Activated naive CD4-positive, alpha-beta T cell treated with anti-CD3 and anti-CD28 coated beads, Interleukin-2, amount 50 U/mL, for 24 hours (primary cell): ENCODE measurements around the gene SLC29A3.
A peak's percentile ranks its signal among the peaks of the same experiment; 100 is the strongest.

Experiments
- H3K27ac Mint-ChIP-seq: one replicate; pipeline ENCODE4 v1.8.0; 2021; ENCODE audit warnings: mild to moderate bottlenecking, mixed read lengths
- H3K27me3 Mint-ChIP-seq: one replicate; pipeline ENCODE4 v1.8.0; 2021; ENCODE audit warnings: mixed read lengths
- H3K36me3 Mint-ChIP-seq: one replicate; pipeline ENCODE4 v1.8.0; 2021; ENCODE audit warnings: mixed read lengths
- H3K4me1 Mint-ChIP-seq: one replicate; pipeline ENCODE4 v1.8.0; 2021; ENCODE audit warnings: mixed read lengths
- H3K4me3 Mint-ChIP-seq: one replicate; pipeline ENCODE4 v1.8.0; 2021; ENCODE audit warnings: mild to moderate bottlenecking, mixed read lengths
- H3K9me3 Mint-ChIP-seq: one replicate; pipeline ENCODE4 v1.8.0; 2021; ENCODE audit warnings: mixed read lengths

SLC29A3 gene

DNA sequence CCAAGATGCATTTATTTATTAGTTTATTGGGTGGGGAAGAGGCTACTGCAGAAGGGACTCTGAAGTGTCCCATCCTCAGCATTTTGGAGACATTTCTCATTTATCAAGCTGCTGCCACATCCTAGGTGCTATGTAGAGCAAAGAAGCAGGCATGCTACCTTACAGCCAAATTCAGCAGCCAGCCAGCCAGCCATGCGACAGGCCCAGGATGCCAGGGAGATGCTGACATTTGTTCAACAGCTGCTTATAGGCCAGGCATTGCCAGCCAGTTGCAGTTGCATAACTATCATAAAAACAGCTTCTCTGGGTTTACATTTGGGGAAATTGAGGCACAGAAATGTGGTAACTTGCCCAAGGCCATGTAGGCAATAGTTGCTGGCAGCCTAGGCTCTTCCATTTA lies 2.3 kb downstream of the SLC29A3 start:
- peaks cover 9% of the 10 kb centered on the region for H3K36me3 Mint-ChIP-seq
- H3K27me3 Mint-ChIP-seq = no peaks in the 10 kb centered on the region
- peaks cover 39% of the 10 kb centered on the region for H3K4me1 Mint-ChIP-seq
- no peak overlapping the region for H3K27ac Mint-ChIP-seq
- no peak overlapping the region for H3K4me3 Mint-ChIP-seq
- H3K9me3 Mint-ChIP-seq = no peaks in the 10 kb centered on the region

DNA sequence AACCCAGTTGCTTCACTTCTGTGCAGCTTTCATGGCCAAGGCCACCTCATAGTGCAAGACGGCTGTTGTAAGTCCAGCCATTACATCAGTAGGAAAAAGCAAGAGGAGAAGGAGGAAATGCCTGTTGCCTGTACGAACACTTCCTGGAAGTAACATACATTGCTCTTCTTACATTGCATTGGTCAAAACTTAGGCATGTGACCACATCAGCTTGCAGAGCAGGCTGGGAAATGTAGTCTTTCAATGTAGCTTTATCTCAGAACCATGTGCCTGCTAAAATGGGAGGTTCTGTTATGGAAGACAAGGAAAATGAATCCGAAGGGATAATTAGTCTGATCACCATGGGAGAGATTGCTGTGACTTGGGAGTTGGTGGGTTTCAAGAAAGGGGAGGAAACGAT lies 4.3 kb downstream of the SLC29A3 start:
- peaks cover 32% of the 10 kb centered on the region for H3K4me1 Mint-ChIP-seq
- H3K36me3 Mint-ChIP-seq = peaks cover 11% of the 10 kb centered on the region
- H3K4me3 Mint-ChIP-seq = peak overlapping the region; percentile 20
- no peaks in the 10 kb centered on the region for H3K27me3 Mint-ChIP-seq
- H3K9me3 Mint-ChIP-seq = no peaks in the 10 kb centered on the region
- no peak overlapping the region for H3K27ac Mint-ChIP-seq

DNA sequence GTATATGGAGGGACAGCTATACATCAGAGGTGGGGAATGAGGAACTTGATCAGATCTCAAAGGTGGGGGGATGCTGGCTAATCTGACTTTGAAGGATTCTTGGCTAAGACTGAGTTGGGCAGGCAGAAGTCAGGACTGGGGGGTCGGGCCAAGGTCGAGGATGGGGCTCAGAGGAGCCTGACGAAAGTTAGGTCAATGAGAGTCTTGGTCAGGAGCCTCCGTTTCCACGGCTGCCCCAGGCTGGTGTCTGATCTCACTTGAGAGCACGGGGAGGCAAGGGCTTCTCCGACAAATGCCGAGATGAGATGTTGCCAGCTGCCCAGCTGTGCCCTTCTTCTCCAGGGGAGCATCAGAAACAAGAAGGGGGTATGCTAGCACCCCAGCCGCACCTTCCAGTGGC lies 5.7 kb downstream of the SLC29A3 start:
- no peak overlapping the region for H3K27ac Mint-ChIP-seq
- peaks cover 11% of the 10 kb centered on the region for H3K36me3 Mint-ChIP-seq
- no peak overlapping the region for H3K4me3 Mint-ChIP-seq
- no peaks in the 10 kb centered on the region for H3K9me3 Mint-ChIP-seq
- peaks cover 26% of the 10 kb centered on the region for H3K4me1 Mint-ChIP-seq
- no peaks in the 10 kb centered on the region for H3K27me3 Mint-ChIP-seq

DNA sequence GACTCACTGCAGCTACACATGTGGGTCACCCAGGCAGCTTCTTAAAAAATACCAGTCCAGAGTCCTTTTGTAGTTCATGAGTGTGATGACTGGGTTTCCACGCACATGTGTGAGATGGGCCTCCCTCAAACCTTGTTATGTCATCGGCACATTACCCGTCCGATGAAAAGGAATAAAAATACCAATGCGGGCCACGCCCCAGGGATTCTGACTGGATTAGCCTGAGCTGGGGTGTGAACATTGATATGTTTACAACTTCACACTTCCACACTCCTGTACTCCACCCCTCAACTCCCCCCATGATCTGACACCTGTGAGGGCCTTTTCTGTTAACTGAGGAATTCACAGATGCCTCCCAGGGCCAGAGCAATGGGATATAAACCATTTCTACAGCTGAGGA lies 6.2 kb downstream of the SLC29A3 start:
- Mint-ChIP-seq H3K27ac (no peak overlapping the region), H3K36me3 (peaks cover 11% of the 10 kb centered on the region), H3K4me1 (peaks cover 21% of the 10 kb centered on the region), H3K4me3 (no peak overlapping the region), H3K9me3 (no peaks in the 10 kb centered on the region), H3K27me3 (no peaks in the 10 kb centered on the region)

DNA sequence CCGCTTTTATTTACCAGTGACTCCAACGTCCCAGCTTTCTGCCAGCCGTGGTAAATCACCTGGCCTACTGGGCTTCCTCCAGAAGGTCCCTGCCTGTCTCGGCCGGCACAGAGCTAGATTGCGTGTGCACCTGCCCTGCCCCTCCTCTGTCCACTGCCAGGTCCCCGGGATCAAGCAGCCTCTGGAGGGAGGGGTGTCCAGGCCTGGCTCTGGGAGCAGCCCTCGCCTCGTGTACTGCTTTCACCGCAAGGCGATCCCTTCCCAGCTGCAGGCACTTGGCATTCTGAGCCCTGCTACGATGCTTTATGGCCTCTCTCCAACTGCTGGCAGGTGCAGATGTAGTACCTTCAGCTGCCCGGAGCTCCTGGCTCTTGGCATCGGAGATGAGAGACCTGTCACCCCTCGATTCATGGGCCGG lies 7.4 kb downstream of the SLC29A3 start:
- no peak overlapping the region for H3K4me3 Mint-ChIP-seq
- H3K4me1 Mint-ChIP-seq = peaks cover 17% of the 10 kb centered on the region
- no peak overlapping the region for H3K27ac Mint-ChIP-seq
- no peaks in the 10 kb centered on the region for H3K9me3 Mint-ChIP-seq
- H3K36me3 Mint-ChIP-seq = peaks cover 15% of the 10 kb centered on the region
- H3K27me3 Mint-ChIP-seq = no peaks in the 10 kb centered on the region

DNA sequence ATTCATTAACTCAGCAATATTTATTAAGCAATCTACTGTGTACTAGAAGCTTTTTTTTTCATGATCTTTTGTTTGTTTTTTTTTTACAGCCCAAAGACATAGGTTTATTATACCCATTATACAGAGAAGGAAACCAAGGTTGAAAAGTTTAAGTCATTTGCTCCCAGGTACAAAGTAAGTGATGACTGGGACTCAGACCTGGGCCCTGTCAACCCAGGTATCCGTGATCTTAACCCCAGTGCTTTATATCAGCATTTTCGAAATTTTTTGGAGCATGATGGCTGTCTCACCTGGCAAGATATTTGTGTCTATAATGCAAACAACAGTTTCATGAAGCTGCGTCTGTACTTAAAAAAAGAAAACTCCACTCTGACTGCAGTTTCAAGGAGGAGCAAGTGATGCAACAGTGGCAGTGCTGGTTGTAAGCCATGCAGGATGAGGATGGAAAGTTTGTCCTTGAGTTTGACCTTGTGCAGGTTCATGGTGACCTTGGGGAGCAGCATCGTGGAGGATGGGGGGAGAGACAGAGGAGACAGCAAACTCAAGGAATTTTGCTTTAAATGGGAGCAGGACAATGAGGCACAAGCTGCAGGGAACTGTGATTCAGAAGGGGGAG lies 11.8 kb downstream of the SLC29A3 start:
- H3K9me3 Mint-ChIP-seq = no peaks in the 10 kb centered on the region
- no peak overlapping the region for H3K4me3 Mint-ChIP-seq
- peaks cover 7% of the 10 kb centered on the region for H3K36me3 Mint-ChIP-seq
- H3K27ac Mint-ChIP-seq = no peak overlapping the region
- peaks cover 6% of the 10 kb centered on the region for H3K4me1 Mint-ChIP-seq
- no peaks in the 10 kb centered on the region for H3K27me3 Mint-ChIP-seq

DNA sequence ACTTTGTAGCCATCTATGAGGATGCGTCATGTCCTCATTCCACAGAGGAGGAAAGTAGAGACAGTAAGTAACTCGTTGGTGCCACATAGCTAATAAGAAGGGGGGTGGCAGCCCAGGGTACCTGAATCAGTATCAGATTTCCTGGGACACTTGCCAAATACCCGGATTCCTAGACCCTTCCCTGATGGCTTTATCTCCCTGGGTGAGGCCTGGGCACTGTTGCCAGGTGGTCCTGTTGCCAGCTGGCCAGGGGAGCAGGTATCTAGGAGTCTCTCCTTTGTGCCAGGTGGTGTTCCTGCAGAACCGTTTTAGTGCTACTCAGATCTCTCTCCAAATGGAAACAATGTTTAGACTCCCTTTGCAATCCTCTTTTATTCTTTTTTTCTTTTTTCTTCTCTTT lies 12.7 kb downstream of the SLC29A3 start:
- no peak overlapping the region for H3K4me3 Mint-ChIP-seq
- peaks cover 6% of the 10 kb centered on the region for H3K4me1 Mint-ChIP-seq
- no peaks in the 10 kb centered on the region for H3K9me3 Mint-ChIP-seq
- peaks cover 7% of the 10 kb centered on the region for H3K36me3 Mint-ChIP-seq
- H3K27ac Mint-ChIP-seq = no peak overlapping the region
- H3K27me3 Mint-ChIP-seq = no peaks in the 10 kb centered on the region

DNA sequence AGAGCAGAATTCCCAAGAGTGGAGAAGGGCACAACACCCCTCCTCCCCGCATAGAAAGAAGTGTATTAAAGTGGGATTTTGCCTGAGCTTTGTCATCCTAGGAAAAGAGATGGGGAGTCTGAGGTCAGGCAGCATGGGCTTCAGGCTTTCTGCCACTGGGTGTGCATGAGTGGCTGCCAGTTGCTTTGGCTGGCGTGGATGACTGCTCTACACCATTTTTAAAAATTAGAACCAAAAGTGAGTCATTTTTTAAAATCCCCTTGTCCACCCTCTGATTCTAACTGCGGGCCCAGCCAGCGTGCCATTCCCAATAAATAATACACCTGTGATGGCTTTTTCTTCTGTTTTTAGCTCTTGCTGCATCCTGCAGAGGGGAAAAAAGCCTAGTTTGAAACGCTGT lies 13.4 kb downstream of the SLC29A3 start:
- H3K27me3 Mint-ChIP-seq = no peaks in the 10 kb centered on the region
- no peak overlapping the region for H3K4me3 Mint-ChIP-seq
- H3K36me3 Mint-ChIP-seq = peaks cover 4% of the 10 kb centered on the region
- no peak overlapping the region for H3K27ac Mint-ChIP-seq
- no peaks in the 10 kb centered on the region for H3K9me3 Mint-ChIP-seq
- H3K4me1 Mint-ChIP-seq = peaks cover 6% of the 10 kb centered on the region

DNA sequence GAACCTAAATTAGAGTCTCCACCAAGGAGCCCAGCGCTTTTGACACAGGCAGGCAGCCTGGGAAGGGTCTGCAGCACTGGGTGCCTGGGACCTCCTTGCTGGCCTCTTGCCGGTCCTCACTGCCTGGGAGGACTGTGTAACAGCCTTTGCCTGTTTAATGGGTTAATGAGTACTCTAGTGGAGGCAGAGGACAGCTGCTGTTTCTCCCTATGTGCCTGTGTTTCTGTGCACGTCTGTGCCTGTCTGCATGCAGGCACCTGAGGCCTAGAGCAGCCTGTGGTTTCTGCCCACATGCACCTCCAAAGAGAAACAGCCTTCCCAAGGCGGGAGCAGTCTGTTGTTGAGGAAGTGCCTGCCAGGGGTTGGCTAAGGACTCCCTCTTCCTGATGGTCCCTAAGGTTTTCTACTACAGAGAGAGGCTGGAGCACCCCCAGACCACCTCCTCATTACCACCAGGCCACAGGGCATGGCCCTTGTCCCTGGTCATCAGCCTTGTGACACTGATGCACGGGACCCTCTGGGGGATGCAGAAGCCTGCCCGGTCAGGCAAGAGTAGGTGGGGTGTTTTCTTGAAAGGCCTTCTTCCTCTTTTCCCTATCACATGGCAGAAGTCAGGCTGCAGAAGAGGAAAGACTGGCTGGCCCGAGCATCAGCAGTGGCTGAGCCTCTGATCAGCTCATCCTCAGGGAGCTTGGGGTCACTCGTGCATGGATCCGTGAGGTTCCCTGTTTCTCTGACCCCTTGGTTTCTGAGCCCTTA lies 14.2 kb downstream of the SLC29A3 start:
- H3K9me3 Mint-ChIP-seq = no peaks in the 10 kb centered on the region
- H3K4me1 Mint-ChIP-seq = peaks cover 6% of the 10 kb centered on the region
- no peak overlapping the region for H3K4me3 Mint-ChIP-seq
- H3K27me3 Mint-ChIP-seq = no peaks in the 10 kb centered on the region
- no peak overlapping the region for H3K27ac Mint-ChIP-seq
- peaks cover 4% of the 10 kb centered on the region for H3K36me3 Mint-ChIP-seq

DNA sequence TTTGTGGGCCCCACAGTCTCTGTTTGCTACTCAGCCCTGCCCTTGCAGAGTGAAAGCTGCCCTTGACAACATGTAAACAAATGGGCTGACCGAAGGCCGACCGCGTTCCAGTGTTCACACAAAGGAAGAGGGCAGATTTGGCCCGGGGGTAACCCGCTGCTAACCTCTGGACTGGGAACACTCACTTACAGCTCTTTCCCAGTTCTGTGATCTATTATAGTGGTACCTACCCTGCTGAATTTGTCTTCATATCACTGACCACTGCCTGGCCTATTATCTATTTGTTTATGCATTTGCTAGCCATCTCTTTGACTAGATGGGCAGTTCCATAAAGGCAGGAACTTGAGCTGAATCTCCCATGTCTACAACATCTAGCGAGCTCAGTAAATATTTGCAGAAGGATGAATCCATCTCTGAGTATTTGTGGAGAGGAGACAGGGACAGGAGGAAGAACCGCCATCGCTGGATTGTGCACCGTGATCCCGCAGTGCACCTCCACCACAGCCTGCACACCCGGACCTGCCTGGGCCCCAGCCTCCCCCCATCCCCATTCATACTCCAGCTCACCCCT lies 15.2 kb downstream of the SLC29A3 start:
- H3K27ac Mint-ChIP-seq = no peak overlapping the region
- H3K9me3 Mint-ChIP-seq = no peaks in the 10 kb centered on the region
- peaks cover 4% of the 10 kb centered on the region for H3K36me3 Mint-ChIP-seq
- peaks cover 6% of the 10 kb centered on the region for H3K4me1 Mint-ChIP-seq
- H3K4me3 Mint-ChIP-seq = no peak overlapping the region
- H3K27me3 Mint-ChIP-seq = no peaks in the 10 kb centered on the region

DNA sequence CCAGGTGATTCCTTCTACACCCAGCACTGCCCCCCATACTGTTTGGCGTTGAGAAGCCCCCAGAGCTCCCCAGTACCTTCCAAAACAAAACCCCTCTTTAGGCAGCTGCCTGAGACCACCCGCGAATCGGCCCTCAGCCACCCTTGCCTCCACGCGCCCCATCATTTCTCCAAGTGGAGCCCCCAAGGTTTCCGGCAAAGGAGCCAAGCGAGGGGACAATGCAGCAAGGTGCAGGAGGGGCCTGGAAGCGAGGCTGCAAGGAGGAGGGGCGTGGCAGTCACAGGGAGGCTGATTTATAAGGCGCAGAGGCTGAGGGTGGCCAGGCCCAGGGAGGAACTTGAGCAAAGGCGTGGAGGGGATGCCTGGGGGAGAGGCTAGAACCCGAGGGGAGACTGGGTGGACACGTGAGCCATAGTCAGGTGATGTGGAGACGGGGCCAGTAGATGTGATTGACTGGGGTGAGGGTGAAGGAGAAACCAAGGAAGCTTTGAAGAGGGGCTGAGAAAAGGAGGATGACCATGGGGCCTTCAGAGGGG lies 16.2 kb downstream of the SLC29A3 start:
- no peak overlapping the region for H3K4me3 Mint-ChIP-seq
- H3K27ac Mint-ChIP-seq = no peak overlapping the region
- H3K9me3 Mint-ChIP-seq = no peaks in the 10 kb centered on the region
- peaks cover 6% of the 10 kb centered on the region for H3K4me1 Mint-ChIP-seq
- no peaks in the 10 kb centered on the region for H3K27me3 Mint-ChIP-seq
- peaks cover 4% of the 10 kb centered on the region for H3K36me3 Mint-ChIP-seq

DNA sequence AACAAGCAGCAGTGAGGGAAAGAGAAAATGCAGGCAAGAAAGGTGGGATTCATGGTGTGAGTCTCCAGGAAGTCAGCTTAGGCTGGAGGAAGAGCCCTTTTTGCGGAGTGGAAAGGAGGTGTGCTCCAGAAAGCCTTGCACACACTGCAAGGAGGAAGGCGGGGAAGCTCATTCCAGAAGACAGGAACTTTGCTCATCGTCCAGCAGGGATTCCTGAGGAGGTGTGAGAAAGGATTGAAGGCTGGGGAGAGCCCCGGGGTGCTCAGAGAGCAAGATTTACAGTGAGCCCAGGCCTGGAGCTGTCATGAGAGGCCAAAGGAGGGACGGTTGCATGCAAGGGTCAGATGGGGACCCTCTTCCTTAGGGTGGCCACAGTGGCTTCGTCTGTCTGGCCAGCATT lies 17.6 kb downstream of the SLC29A3 start:
- Mint-ChIP-seq H3K36me3 (no peaks in the 10 kb centered on the region), H3K27ac (no peak overlapping the region), H3K9me3 (no peaks in the 10 kb centered on the region), H3K4me3 (no peak overlapping the region), H3K4me1 (peaks cover 3% of the 10 kb centered on the region), H3K27me3 (no peaks in the 10 kb centered on the region)

DNA sequence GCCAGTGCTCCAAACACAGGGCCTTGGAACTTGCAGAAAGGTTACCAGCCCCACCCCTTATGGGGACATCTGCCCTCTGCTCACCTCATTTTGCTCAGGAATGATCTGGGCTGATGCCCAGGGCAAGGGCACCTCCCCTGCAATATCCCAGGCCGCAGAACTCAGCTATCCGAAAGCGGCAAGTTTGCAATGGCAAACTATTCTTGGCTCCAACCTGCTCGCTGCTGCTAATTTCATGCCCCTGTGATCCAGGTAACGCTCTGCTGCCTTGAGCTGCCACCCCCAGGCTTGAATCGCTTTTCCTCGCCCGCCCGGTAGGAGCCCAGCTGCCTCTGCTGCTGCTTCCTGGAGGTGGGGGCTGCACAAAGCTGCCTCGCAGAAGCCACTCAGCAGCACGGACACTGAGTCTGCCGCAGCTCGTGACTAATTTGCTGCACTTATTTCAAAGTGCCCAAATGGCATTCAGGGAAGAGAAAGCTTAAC lies 18.2 kb downstream of the SLC29A3 start:
- Mint-ChIP-seq H3K4me1 (peaks cover 3% of the 10 kb centered on the region), H3K27me3 (no peaks in the 10 kb centered on the region), H3K27ac (no peak overlapping the region), H3K4me3 (no peak overlapping the region), H3K36me3 (no peaks in the 10 kb centered on the region), H3K9me3 (no peaks in the 10 kb centered on the region)

DNA sequence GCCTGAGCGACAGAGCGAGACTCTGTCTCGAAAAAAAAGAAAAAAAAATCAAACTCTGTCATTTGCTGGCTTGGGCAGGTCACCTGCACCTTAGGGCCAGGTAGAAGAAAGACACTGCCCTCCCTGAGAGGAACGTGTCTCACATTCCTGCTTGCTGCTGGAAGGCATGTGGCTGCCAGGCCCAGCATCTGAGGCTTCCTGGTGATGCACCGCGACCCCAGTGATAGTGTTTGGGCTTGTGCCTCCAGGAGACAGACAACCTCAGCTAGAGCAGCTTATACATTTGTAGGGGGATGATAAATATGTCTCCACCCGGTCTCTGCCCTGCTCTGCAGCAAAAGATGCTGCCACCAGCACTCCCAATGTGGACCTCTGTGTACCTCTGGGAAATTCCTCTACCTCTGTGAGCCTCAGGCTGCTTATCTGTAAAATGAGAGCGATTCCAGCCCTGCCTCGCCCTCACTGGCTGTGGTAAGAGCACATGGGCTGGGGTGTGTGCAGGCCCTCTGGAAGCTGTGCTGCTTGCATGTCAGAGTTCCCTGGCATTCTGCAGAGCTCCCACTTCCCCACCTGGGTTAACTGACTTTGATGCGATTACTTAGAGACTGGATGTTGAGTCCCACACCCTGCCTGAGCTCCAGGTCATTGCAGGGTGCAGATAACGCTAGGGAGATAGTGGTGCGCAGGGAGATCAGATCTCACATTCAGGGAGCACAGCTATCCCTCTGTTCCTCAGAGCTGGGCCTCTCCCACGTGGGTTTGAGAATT lies 19.9 kb downstream of the SLC29A3 start:
- Mint-ChIP-seq H3K27ac (no peak overlapping the region), H3K9me3 (no peaks in the 10 kb centered on the region), H3K27me3 (no peaks in the 10 kb centered on the region)

DNA sequence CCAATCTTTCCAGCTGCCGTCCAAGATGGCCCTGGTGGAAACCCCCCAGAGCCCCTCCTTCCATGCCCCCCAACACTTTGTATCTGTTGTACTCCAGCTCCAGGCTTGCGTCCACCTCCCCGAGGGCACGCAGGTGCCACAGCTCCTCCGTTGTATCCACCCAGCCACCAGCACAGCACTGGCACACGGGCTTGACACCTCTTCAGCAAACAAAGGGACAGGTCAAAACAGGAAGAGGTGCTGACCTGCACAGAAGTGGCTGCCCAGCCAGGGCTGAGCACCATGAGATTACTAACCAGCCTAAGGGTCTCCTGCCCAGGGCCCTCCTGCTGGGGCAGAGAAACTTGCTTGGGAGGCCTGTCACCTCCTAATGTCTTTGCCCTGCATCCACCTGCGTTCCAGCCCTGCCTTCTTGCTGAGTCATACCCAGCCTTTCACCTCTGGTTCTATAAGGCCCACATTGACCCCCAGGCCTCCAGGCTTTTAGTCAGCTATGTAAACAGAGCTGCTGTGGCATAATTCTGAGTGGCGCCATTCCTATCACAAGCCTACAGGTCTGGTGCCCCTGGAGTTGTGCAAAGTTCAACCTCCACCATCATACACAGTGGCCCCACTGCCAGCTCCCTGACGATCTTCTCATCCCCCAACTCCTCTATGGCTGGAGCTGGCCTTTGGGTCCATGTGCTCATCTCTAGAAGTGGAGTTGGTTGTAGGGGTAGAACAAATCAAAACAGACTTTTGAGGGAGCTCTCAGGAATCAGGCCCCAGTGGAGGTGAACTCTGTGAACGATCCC lies 20.9 kb downstream of the SLC29A3 start:
- Mint-ChIP-seq H3K27ac (no peak overlapping the region), H3K36me3 (no peaks in the 10 kb centered on the region), H3K4me3 (no peak overlapping the region), H3K9me3 (no peaks in the 10 kb centered on the region), H3K27me3 (no peaks in the 10 kb centered on the region), H3K4me1 (no peaks in the 10 kb centered on the region)

More for the DNA sequence above, 19.9 kb downstream of the SLC29A3 start:
- no peak overlapping the region for H3K4me3 Mint-ChIP-seq
- H3K36me3 Mint-ChIP-seq = no peaks in the 10 kb centered on the region
- no peaks in the 10 kb centered on the region for H3K4me1 Mint-ChIP-seq
